K562 (cell line): ENCODE measurements around the gene DAGLB. TPM values are rescaled to one million over a fixed set of nuclear protein-coding genes. Genes with fewer than 3 reads are reported as not detected.

Experiments used
- ARID1B ChIP-seq: fragments of 450-650 bp; IDR thresholded peaks from 2 replicates; pipeline ENCODE4 v1.6.1; 2016; ENCODE audit warnings: antibody characterized with exemption, mild to moderate bottlenecking, inconsistent platforms
- ATF3 ChIP-seq, 2 experiments: fragments of 450-650 bp in 1 of 2; sonication (generic) in 1 of 2; formaldehyde crosslinking in 1 of 2; IDR thresholded peaks in 1 of 2; conservative IDR thresholded peaks in 1 of 2; 2 replicates each; pipeline versions ENCODE4 v1.6.1 to v1.8.1; 2016 to 2023; ENCODE audit warnings: mild to moderate bottlenecking in 2 of 2, moderate library complexity in 2 of 2, inconsistent platforms in 1 of 2, missing genetic modification reagents in 1 of 2
- CAMTA2 ChIP-seq: fragments of 250-450 bp; sonication (Bioruptor Pico); conservative IDR thresholded peaks from 2 replicates; pipeline ENCODE4 v1.5.1; 2022
- CEBPG ChIP-seq, 3 experiments: fragments of 200-800 bp in 1 of 3; sonication (Bioruptor generic) in 1 of 3; sonication (generic) in 1 of 3; formaldehyde crosslinking in 1 of 3; IDR thresholded peaks in 2 of 3; conservative IDR thresholded peaks in 1 of 3; 2 replicates each; pipeline versions ENCODE4 v1.6.1 to v1.8.0; 2016 to 2022; ENCODE audit warnings: missing compliant biosample characterization in 2 of 3, missing genetic modification characterization in 2 of 3, mild to moderate bottlenecking in 1 of 3, missing genetic modification reagents in 1 of 3
- FOSL1 ChIP-seq: fragments of 200-800 bp; sonication (Bioruptor generic); conservative IDR thresholded peaks from 2 replicates; pipeline ENCODE4 v1.6.1; 2016; ENCODE audit warnings: missing genetic modification characterization, missing compliant biosample characterization
- JUN ChIP-seq, 2 experiments: sonication (generic) in 1 of 2; formaldehyde crosslinking in 1 of 2; IDR thresholded peaks; 2 replicates each; pipeline versions ENCODE4 v1.6.1 to v1.8.0; 2012 to 2022; ENCODE audit warnings: borderline replicate concordance in 2 of 2, mild to moderate bottlenecking in 2 of 2, improper control_type of control experiment in 1 of 2, low read depth in 1 of 2, low read length in 1 of 2, missing genetic modification reagents in 1 of 2
- KDM1A ChIP-seq, 2 experiments: fragments of 450-650 bp; IDR thresholded peaks; 2 replicates each; pipeline ENCODE4 v1.6.1; 2016; ENCODE audit warnings: mild to moderate bottlenecking in 2 of 2
- PHF21A ChIP-seq: fragments of 450-650 bp; IDR thresholded peaks from 2 replicates; pipeline ENCODE4 v1.6.1; 2017; ENCODE audit warnings: low read depth, borderline replicate concordance
- POLR2AphosphoS5 ChIP-seq: IDR thresholded peaks from 2 replicates; pipeline ENCODE4 v1.6.1; 2011; ENCODE audit warnings: mild to moderate bottlenecking, low read depth, low read length, moderate library complexity; ENCODE audit not compliant: control insufficient read depth, insufficient read depth
- RBM25 ChIP-seq: fragments of 200-400 bp; formaldehyde crosslinking; IDR thresholded peaks from 2 replicates; pipeline ENCODE4 v1.6.1; 2018; ENCODE audit warnings: low read length, low read depth, moderate library complexity; ENCODE audit not compliant: severe bottlenecking
- RCOR1 ChIP-seq, 2 experiments: IDR thresholded peaks; 2 replicates each; pipeline ENCODE4 v1.6.1; 2012; ENCODE audit warnings: low read depth in 2 of 2, low read length in 2 of 2, borderline replicate concordance in 1 of 2, improper control_type of control experiment in 1 of 2
- ZNF699 ChIP-seq: fragments of 250-450 bp; sonication (Bioruptor Pico); IDR thresholded peaks from 2 replicates; pipeline ENCODE4 v1.8.0; 2021; ENCODE audit warnings: mild to moderate bottlenecking, moderate library complexity; ENCODE audit not compliant: insufficient replicate concordance
- ZSCAN29 ChIP-seq: fragments of 450-650 bp; IDR thresholded peaks from 2 replicates; pipeline ENCODE4 v1.6.1; 2017
- polyA plus RNA-seq, 8 experiments: library from polyadenylated mRNA; depleted of rRNA in 4 of 8; stranded (reverse) in 5 of 8; unstranded in 3 of 8; fragments of >200 nt; fragmentation: Nextera tagmentation in 2 of 8; fragmentation: Illumina TruSeq in 1 of 8; extraction: Ambion mirVana in 2 of 8; extraction: Trizol in 1 of 8; gene quantifications; 2 replicates each; pipeline versions ENCODE4 v1.2.1 to v1.2.3, GENCODE V29; 2011 to 2014; ENCODE audit warnings: inconsistent platforms in 1 of 8, missing spikeins in 1 of 8
- total RNA-seq, 7 experiments: library from RNA; depleted of rRNA in 6 of 7; stranded (reverse); fragments of >200 nt in 6 of 7; fragmentation: Illumina TruSeq in 2 of 7; extraction: Trizol in 2 of 7; gene quantifications; 2 replicates each; pipeline versions ENCODE4 v1.2.1 to v1.2.3, GENCODE V29; 2011 to 2021; ENCODE audit warnings: low replicate concordance in 1 of 7

DAGLB gene
- total and polyA plus RNA-seq, 9 of the 15 experiments (the other 6 are each of a cell fraction or from before 2014, with no cell fraction given): 0.92 to 16.4 (median 9.3) TPM

DNA sequence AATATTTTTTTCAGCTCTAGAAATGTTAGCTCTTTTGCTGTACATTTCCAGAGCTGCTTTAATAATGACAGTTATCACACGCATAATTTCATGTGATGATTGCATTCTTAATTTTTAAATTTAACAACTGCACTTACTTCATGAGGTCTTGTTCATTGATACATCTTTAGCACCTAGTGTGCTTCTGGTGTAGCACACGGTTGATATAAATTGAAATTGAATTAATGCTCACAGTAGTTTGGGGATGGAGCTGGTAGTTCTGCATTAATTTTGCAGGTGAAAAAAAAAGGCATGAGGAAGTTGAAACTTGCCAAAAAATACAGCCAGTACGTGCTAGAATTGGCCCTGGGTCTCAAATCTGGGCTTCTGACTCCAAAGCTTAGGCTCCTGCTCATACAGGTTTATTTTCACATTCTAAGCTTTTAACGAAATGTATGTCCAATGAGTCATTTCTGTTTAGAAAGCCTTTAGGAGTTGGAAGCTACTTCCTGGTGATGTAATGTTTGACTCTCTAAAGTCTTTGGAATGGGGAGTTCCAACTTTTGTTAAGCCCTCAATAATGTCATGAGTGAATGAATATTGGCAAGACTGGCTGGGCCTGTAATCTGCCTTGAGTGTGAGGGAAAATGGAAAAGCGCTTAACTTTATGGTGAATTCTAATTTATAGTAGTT lies 62.5 kb downstream of the DAGLB start (continued):
- TF ChIP-seq KDM1A (IDR thresholded peaks at IDR 0.05): 0 out of 4 replicates have a peak, but pooled peaks of 1 of the 2 experiments have one; percentile 26
- peak; percentile 92 for TF ChIP-seq ATF3 (IDR thresholded peaks at IDR 0.05)
- TF ChIP-seq ATF3 (CRISPR knock-in tag; conservative IDR thresholded peaks at IDR 0.05): no peak
- peak in 1 of 2 experiments; percentile 36; a peak in 1 of 4 replicates for TF ChIP-seq RCOR1 (IDR thresholded peaks at IDR 0.05; ENCODE audit: borderline replicate concordance in 1 of 2, low read depth in 2 of 2, low read length in 2 of 2)
- no peak for TF ChIP-seq ZSCAN29
- TF ChIP-seq CEBPG (CRISPR knock-in tag; IDR thresholded peaks at IDR 0.05): no peak
- TF ChIP-seq CEBPG (tag; conservative IDR thresholded peaks at IDR 0.05 in 1 of 2, IDR thresholded peaks at IDR 0.05 in 1 of 2): peak in 1 of 2 experiments; percentile 66; a peak in 2 of 4 replicates
- peak; percentile 54; the same call in 1 of the 2 replicates for TF ChIP-seq PHF21A
- peak; percentile 68 for TF ChIP-seq JUN (IDR thresholded peaks at IDR 0.05; ENCODE audit: borderline replicate concordance, low read depth, low read length)
- TF ChIP-seq JUN (CRISPR knock-in tag; IDR thresholded peaks at IDR 0.05; ENCODE audit: borderline replicate concordance): no peak
- TF ChIP-seq ZNF699: no peak
- no peak for TF ChIP-seq CAMTA2 (CRISPR knock-in tag)
- no peak for TF ChIP-seq RBM25
- no peak for TF ChIP-seq POLR2AphosphoS5
- TF ChIP-seq ARID1B: peak; percentile 30; the same call in 1 of the 2 replicates
- TF ChIP-seq FOSL1 (tag): peak; percentile 58; the same call in 1 of the 2 replicates
